ENCODE data around the gene DHRS4L2. TPM values are rescaled to one million over a fixed set of nuclear protein-coding genes. Genes with fewer than 3 reads are reported as not detected.

Gene DHRS4L2
- total and polyA plus RNA-seq, 10 donors = 9.2 to 54.4 (median 23.2) TPM

- TF ChIP-seq POLR2A (IDR thresholded peaks at IDR 0.05) = no peak
- no peak for TF ChIP-seq CTCF (IDR thresholded peaks at IDR 0.05 in 8 of 11, conservative IDR thresholded peaks at IDR 0.05 in 3 of 11)
- no peak for TF ChIP-seq POLR2AphosphoS5 (IDR thresholded peaks at IDR 0.05)
- DNase-seq = no peak
- Histone ChIP-seq H3K36me3 (no peaks in the 10 kb centered on the region), H3K4me3 (peak overlapping the region in 1 of 8 donors; percentile 94), H3K4me1 (peaks cover 8 to 49% (median 26%) of the 10 kb centered on the region in 6 donors), H3K27ac (no peak overlapping the region), H3K27me3 (replicated peaks in 1 of 7) (peaks cover 0 to 30% (median 0%) of the 10 kb centered on the region in 7 donors), H3K9me3 (no peaks in the 10 kb centered on the region)
- 72 to 84% (median 81%) methylated on average over 9 to 10 of the region's 10 CpGs for WGBS, 5 donors
- intact Hi-C loops (cut with DNase I; ENCODE audit: low total_unique reads) = no loop called here
These were observed 65.0 kb downstream of the DHRS4L2 start for GRCh38 chr14:24053548-24054323.

- TF ChIP-seq POLR2A (IDR thresholded peaks at IDR 0.05) = no peak
- TF ChIP-seq POLR2AphosphoS5 (IDR thresholded peaks at IDR 0.05) = no peak
- no peak for TF ChIP-seq CTCF (IDR thresholded peaks at IDR 0.05 in 8 of 11, conservative IDR thresholded peaks at IDR 0.05 in 3 of 11)
- no peak for DNase-seq
These were observed 65.6 kb downstream of the DHRS4L2 start for GRCh38 chr14:24054324-24054641.

GRCh38 chr14:24054646-24055045 is 65.9 kb downstream of the DHRS4L2 start:
- Histone ChIP-seq H3K36me3 (no peaks in the 10 kb centered on the region), H3K27ac (no peak overlapping the region), H3K27me3 (replicated peaks in 1 of 7) (peaks cover 0 to 30% (median 0%) of the 10 kb centered on the region in 7 donors), H3K4me1 (peaks cover 8 to 42% (median 18%) of the 10 kb centered on the region in 6 donors), H3K9me3 (no peaks in the 10 kb centered on the region), H3K4me3 (no peak overlapping the region)
- 91 to 98% (median 97%) methylated on average over 9 of the region's 9 CpGs for WGBS, 5 donors
- no peak for TF ChIP-seq POLR2AphosphoS5 (IDR thresholded peaks at IDR 0.05)
- no peak for TF ChIP-seq CTCF (IDR thresholded peaks at IDR 0.05 in 8 of 11, conservative IDR thresholded peaks at IDR 0.05 in 3 of 11)
- no peak for TF ChIP-seq POLR2A (IDR thresholded peaks at IDR 0.05)
- intact Hi-C loops (cut with DNase I; ENCODE audit: low total_unique reads) = no loop called here
- DNase-seq = no peak

More at GRCh38 chr14:24054324-24054641, 65.6 kb downstream of the DHRS4L2 start:
- Histone ChIP-seq H3K36me3 (no peaks in the 10 kb centered on the region), H3K9me3 (no peaks in the 10 kb centered on the region), H3K4me3 (no peak overlapping the region), H3K4me1 (peaks cover 8 to 46% (median 21%) of the 10 kb centered on the region in 6 donors), H3K27ac (no peak overlapping the region), H3K27me3 (replicated peaks in 1 of 7) (peaks cover 0 to 30% (median 0%) of the 10 kb centered on the region in 7 donors)
- 78 to 91% (median 89%) methylated on average over 6 of the region's 6 CpGs for WGBS, 5 donors
- intact Hi-C loops (cut with DNase I; ENCODE audit: low total_unique reads) = no loop called here

Other genes starting within 250 kb of the DHRS4L2 start
- 10 to 100 TPM; 15.5 to 31.8 (median 23.2) TPM for gene DHRS4, start 35.2 kb upstream of the DHRS4L2 start, total RNA-seq
- 10 to 100 TPM; 31.6 to 59.9 (median 38.5) TPM for gene DHRS4, start 35.2 kb upstream of the DHRS4L2 start, polyA plus RNA-seq
- gene CARMIL3, start 63.1 kb downstream of the DHRS4L2 start, total RNA-seq = 1 to 10 TPM in 6 of 7 donors, under 1 TPM in 1; 0.44 to 3.2 (median 1.5) TPM
- 1 to 10 TPM in 2 of 3 donors, under 1 TPM in 1; 0.39 to 1.8 (median 1.0) TPM for gene CARMIL3, start 63.1 kb downstream of the DHRS4L2 start, polyA plus RNA-seq
- gene CPNE6, start 82.6 kb downstream of the DHRS4L2 start, total RNA-seq = under 1 TPM in 1 of 7 donors, not detected in 6; 0.13 TPM
- gene CPNE6, start 82.6 kb downstream of the DHRS4L2 start, polyA plus RNA-seq = under 1 TPM in 1 of 3 donors, not detected in 2; 0.03 TPM
- gene PCK2, start 105.4 kb downstream of the DHRS4L2 start, total RNA-seq = 10 to 100 TPM; 31.4 to 52.3 (median 34.9) TPM
- gene PCK2, start 105.4 kb downstream of the DHRS4L2 start, polyA plus RNA-seq = 10 to 100 TPM; 25.3 to 35.7 (median 27.9) TPM
- 100 to 1,000 TPM in 2 of 7 donors, 10 to 100 TPM in 5; 73.8 to 110 (median 80.9) TPM for gene DCAF11, start 125.8 kb downstream of the DHRS4L2 start, total RNA-seq
- 10 to 100 TPM; 28.7 to 42.5 (median 32.4) TPM for gene DCAF11, start 125.8 kb downstream of the DHRS4L2 start, polyA plus RNA-seq
- 1 to 10 TPM; 2.0 to 7.8 (median 4.2) TPM for gene NRL, start 126.0 kb downstream of the DHRS4L2 start, total RNA-seq
- 1 to 10 TPM; 2.7 to 4.7 (median 3.7) TPM for gene NRL, start 126.0 kb downstream of the DHRS4L2 start, polyA plus RNA-seq
- gene FITM1, start 141.7 kb downstream of the DHRS4L2 start, total RNA-seq = 10 to 100 TPM in 2 of 7 donors, 1 to 10 TPM in 5; 3.7 to 12.9 (median 9.0) TPM
- gene FITM1, start 141.7 kb downstream of the DHRS4L2 start, polyA plus RNA-seq = 1 to 10 TPM; 4.6 to 9.6 (median 8.3) TPM
- gene PSME1, start 147.3 kb downstream of the DHRS4L2 start, total RNA-seq = 100 to 1,000 TPM; 157 to 303 (median 247) TPM
- 100 to 1,000 TPM; 349 to 441 (median 364) TPM for gene PSME1, start 147.3 kb downstream of the DHRS4L2 start, polyA plus RNA-seq
- gene EMC9, start 152.7 kb downstream of the DHRS4L2 start, total RNA-seq = 10 to 100 TPM; 17.7 to 27.3 (median 19.9) TPM
- gene EMC9, start 152.7 kb downstream of the DHRS4L2 start, polyA plus RNA-seq = 10 to 100 TPM; 25.4 to 50.6 (median 48.5) TPM
- 100 to 1,000 TPM in 5 of 7 donors, 10 to 100 TPM in 2; 80.0 to 295 (median 189) TPM for gene PSME2, start 157.7 kb downstream of the DHRS4L2 start, total RNA-seq
- gene PSME2, start 157.7 kb downstream of the DHRS4L2 start, polyA plus RNA-seq = 100 to 1,000 TPM; 337 to 509 (median 433) TPM
- gene RNF31, start 158.6 kb downstream of the DHRS4L2 start, total RNA-seq = 100 to 1,000 TPM in 3 of 7 donors, 10 to 100 TPM in 4; 61.9 to 113 (median 96.9) TPM
- 100 to 1,000 TPM in 2 of 3 donors, 10 to 100 TPM in 1; 56.5 to 148 (median 122) TPM for gene RNF31, start 158.6 kb downstream of the DHRS4L2 start, polyA plus RNA-seq
- gene IRF9, start 172.3 kb downstream of the DHRS4L2 start, total RNA-seq = 100 to 1,000 TPM; 122 to 265 (median 218) TPM
- 100 to 1,000 TPM in 2 of 3 donors, 10 to 100 TPM in 1; 85.8 to 166 (median 118) TPM for gene IRF9, start 172.3 kb downstream of the DHRS4L2 start, polyA plus RNA-seq
- gene REC8, start 183.2 kb downstream of the DHRS4L2 start, total RNA-seq = 10 to 100 TPM; 23.5 to 51.6 (median 38.0) TPM
- gene REC8, start 183.2 kb downstream of the DHRS4L2 start, polyA plus RNA-seq = 10 to 100 TPM; 23.6 to 48.0 (median 43.1) TPM
- 10 to 100 TPM; 20.0 to 49.7 (median 29.9) TPM for gene IPO4, start 199.9 kb downstream of the DHRS4L2 start, total RNA-seq
- gene IPO4, start 199.9 kb downstream of the DHRS4L2 start, polyA plus RNA-seq = 10 to 100 TPM; 10.0 to 14.7 (median 10.4) TPM
- 10 to 100 TPM; 30.4 to 53.6 (median 37.3) TPM for gene TM9SF1, start 206.5 kb downstream of the DHRS4L2 start, total RNA-seq
- gene TM9SF1, start 206.5 kb downstream of the DHRS4L2 start, polyA plus RNA-seq = 10 to 100 TPM in 1 of 3 donors, 1 to 10 TPM in 2; 4.7 to 12.7 (median 7.9) TPM
- gene TSSK4, start 216.8 kb downstream of the DHRS4L2 start, total RNA-seq = 1 to 10 TPM in 1 of 7 donors, under 1 TPM in 4, not detected in 2; 0.44 to 1.4 (median 0.61) TPM
- not detected for gene TSSK4, start 216.8 kb downstream of the DHRS4L2 start, polyA plus RNA-seq
- gene CHMP4A, start 224.6 kb downstream of the DHRS4L2 start, total RNA-seq = 10 to 100 TPM; 53.3 to 71.7 (median 61.9) TPM
- 100 to 1,000 TPM; 106 to 149 (median 132) TPM for gene CHMP4A, start 224.6 kb downstream of the DHRS4L2 start, polyA plus RNA-seq
- gene MDP1, start 227.1 kb downstream of the DHRS4L2 start, total RNA-seq = 10 to 100 TPM; 11.0 to 25.5 (median 17.6) TPM
- gene MDP1, start 227.1 kb downstream of the DHRS4L2 start, polyA plus RNA-seq = 10 to 100 TPM; 30.2 to 39.6 (median 33.6) TPM
- gene NEDD8, start 243.4 kb downstream of the DHRS4L2 start, total RNA-seq = 100 to 1,000 TPM in 6 of 7 donors, 10 to 100 TPM in 1; 98.6 to 137 (median 122) TPM
- gene NEDD8, start 243.4 kb downstream of the DHRS4L2 start, polyA plus RNA-seq = 100 to 1,000 TPM; 164 to 237 (median 228) TPM
- gene GMPR2, start 244.0 kb downstream of the DHRS4L2 start, total RNA-seq = 10 to 100 TPM; 57.0 to 85.6 (median 82.6) TPM
- gene GMPR2, start 244.0 kb downstream of the DHRS4L2 start, polyA plus RNA-seq = 10 to 100 TPM; 42.2 to 57.9 (median 50.3) TPM